Activated CD8-positive, alpha-beta memory T cell treated with anti-CD3 and anti-CD28 coated beads, Interleukin-2, amount 50 U/mL, for 24 hours (primary cell): Measurements from ENCODE around the gene IL1RAPL2.
"Not testable (repeated sequence)": the region's sequence is repeated elsewhere in the genome, so short reads cannot be mapped to it uniquely, and the experiment has no call there.

Experiments used
- DNase-seq: peaks from one replicate; pipeline ENCODE4 v3.0.0-alpha.2; 2020; ENCODE audit errors: extremely low read depth

IL1RAPL2 gene

GRCh38 chrX:105168577-105168976 is 602.6 kb downstream of the IL1RAPL2 start:
- no peak for DNase-seq

- DNase-seq, result no peak
Measured at GRCh38 chrX:105173071-105173470, 607.1 kb downstream of the IL1RAPL2 start.

GRCh38 chrX:105179644-105180043 is 613.6 kb downstream of the IL1RAPL2 start:
- DNase-seq, result no peak

GRCh38 chrX:105189093-105189492 is 623.1 kb downstream of the IL1RAPL2 start:
- DNase-seq, result no peak

GRCh38 chrX:105190252-105190853 is 624.4 kb downstream of the IL1RAPL2 start:
- no peak for DNase-seq

GRCh38 chrX:105191878-105192277 is 625.9 kb downstream of the IL1RAPL2 start:
- no peak for DNase-seq

- no peak for DNase-seq
Measured at GRCh38 chrX:105209406-105209805, 643.4 kb downstream of the IL1RAPL2 start.

GRCh38 chrX:105210258-105210657 is 644.3 kb downstream of the IL1RAPL2 start:
- DNase-seq, result no peak

- DNase-seq, result no peak
Measured at GRCh38 chrX:105211066-105211575, 645.1 kb downstream of the IL1RAPL2 start.

GRCh38 chrX:105219454-105220401 is 653.7 kb downstream of the IL1RAPL2 start:
- DNase-seq, result no peak

GRCh38 chrX:105220636-105221035 is 654.6 kb downstream of the IL1RAPL2 start, which contains the start of gene TEX13A:
TEX13A (minus strand) TSS chrX:105220694; CDS start chrX:105220397, 297 bp downstream.
- DNase-seq, result no peak

- no peak for DNase-seq
Measured at GRCh38 chrX:105221374-105221773, 655.4 kb downstream of the IL1RAPL2 start.

GRCh38 chrX:105226499-105226898 is 660.5 kb downstream of the IL1RAPL2 start:
- DNase-seq, result no peak

GRCh38 chrX:105228602-105229001 is 662.6 kb downstream of the IL1RAPL2 start:
- no peak for DNase-seq

GRCh38 chrX:105229146-105229545 is 663.1 kb downstream of the IL1RAPL2 start:
- no peak for DNase-seq

- DNase-seq, result not testable (repeated sequence)
Measured at GRCh38 chrX:105237407-105237806, 671.4 kb downstream of the IL1RAPL2 start.

GRCh38 chrX:105241056-105241455 is 675.1 kb downstream of the IL1RAPL2 start:
- DNase-seq, result no peak

GRCh38 chrX:105260291-105261043 is 694.5 kb downstream of the IL1RAPL2 start:
- no peak for DNase-seq

- DNase-seq, result no peak
Measured at GRCh38 chrX:105263171-105263570, 697.2 kb downstream of the IL1RAPL2 start.

GRCh38 chrX:105263801-105264200 is 697.8 kb downstream of the IL1RAPL2 start:
- no peak for DNase-seq

- DNase-seq, result no peak
Measured at GRCh38 chrX:105265093-105265492, 699.1 kb downstream of the IL1RAPL2 start.

GRCh38 chrX:105266456-105266855 is 700.5 kb downstream of the IL1RAPL2 start:
- DNase-seq, result no peak
